Measurements from ENCODE around the gene UNC13B. TPM values are rescaled to one million over a fixed set of nuclear protein-coding genes. Genes with fewer than 3 reads are reported as not detected.
A peak's percentile ranks its signal among the peaks of the same experiment; 100 is the strongest.

UNC13B gene
- total RNA-seq, 1 donor: 25.3 TPM

DNA sequence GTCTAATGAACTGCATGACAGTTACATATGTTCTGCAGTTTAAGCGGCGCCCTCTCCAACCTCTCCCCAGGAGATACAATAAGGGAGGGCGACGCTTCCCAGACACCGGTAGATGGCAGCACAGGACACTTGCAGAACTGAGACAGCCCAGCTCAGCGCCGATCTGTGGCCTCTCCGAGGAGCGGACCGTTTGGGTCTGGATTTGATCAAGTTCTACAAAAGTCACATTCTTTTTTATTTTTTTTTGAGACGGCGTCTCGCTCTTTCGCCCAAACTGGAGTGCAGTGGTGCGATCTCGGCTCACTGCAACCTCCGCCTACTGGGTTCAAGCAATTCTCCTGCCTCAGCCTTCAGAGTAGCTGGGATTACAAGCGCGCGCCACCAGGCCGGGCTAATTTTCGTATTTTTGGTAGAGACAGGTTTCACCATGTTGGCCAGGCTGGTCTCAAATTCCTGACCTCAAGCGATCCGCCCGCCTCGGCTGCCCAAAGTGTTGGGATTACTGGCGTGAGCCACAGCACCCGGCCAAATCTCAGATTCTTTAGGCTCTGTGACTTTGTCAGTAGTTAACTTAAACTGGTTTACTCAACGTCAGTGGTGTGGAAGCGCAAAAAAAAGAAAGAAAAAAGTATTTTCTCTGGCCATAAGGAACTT is 44.8 kb upstream of the UNC13B start:
- Histone ChIP-seq H3K4me2 (ENCODE audit: insufficient read depth, low read length) (peak overlapping the region; percentile 89), H3K4me3 (ENCODE audit: insufficient read depth, low read length) (peak overlapping the region; percentile 90), H3K36me3 (ENCODE audit: insufficient read depth, low read length) (no peaks in the 10 kb centered on the region), H3K79me2 (ENCODE audit: insufficient read depth, low read length) (peaks cover 13% of the 10 kb centered on the region), H3K4me1 (ENCODE audit: insufficient read depth, low read length) (peaks cover 41% of the 10 kb centered on the region), H3K27me3 (ENCODE audit: insufficient read depth, low read length) (no peaks in the 10 kb centered on the region), H4K20me1 (ENCODE audit: insufficient read depth, low read length) (peaks cover 3% of the 10 kb centered on the region), H3K27ac (ENCODE audit: low read depth, low read length) (peak overlapping the region; percentile 91), H2AFZ (ENCODE audit: low read length) (peak overlapping the region; percentile 90), H3K9me3 (ENCODE audit: low read depth, low read length) (no peaks in the 10 kb centered on the region)
- DNase-seq (ENCODE audit: insufficient read length, low spot score, missing footprints): peak; percentile 92
- TF ChIP-seq, protein P1, sequence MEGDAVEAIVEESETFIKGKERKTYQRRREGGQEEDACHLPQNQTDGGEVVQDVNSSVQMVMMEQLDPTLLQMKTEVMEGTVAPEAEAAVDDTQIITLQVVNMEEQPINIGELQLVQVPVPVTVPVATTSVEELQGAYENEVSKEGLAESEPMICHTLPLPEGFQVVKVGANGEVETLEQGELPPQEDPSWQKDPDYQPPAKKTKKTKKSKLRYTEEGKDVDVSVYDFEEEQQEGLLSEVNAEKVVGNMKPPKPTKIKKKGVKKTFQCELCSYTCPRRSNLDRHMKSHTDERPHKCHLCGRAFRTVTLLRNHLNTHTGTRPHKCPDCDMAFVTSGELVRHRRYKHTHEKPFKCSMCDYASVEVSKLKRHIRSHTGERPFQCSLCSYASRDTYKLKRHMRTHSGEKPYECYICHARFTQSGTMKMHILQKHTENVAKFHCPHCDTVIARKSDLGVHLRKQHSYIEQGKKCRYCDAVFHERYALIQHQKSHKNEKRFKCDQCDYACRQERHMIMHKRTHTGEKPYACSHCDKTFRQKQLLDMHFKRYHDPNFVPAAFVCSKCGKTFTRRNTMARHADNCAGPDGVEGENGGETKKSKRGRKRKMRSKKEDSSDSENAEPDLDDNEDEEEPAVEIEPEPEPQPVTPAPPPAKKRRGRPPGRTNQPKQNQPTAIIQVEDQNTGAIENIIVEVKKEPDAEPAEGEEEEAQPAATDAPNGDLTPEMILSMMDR (IDR thresholded peaks at IDR 0.05; ENCODE audit: extremely low read depth, low read depth, low read length): peak; percentile 97

DNA sequence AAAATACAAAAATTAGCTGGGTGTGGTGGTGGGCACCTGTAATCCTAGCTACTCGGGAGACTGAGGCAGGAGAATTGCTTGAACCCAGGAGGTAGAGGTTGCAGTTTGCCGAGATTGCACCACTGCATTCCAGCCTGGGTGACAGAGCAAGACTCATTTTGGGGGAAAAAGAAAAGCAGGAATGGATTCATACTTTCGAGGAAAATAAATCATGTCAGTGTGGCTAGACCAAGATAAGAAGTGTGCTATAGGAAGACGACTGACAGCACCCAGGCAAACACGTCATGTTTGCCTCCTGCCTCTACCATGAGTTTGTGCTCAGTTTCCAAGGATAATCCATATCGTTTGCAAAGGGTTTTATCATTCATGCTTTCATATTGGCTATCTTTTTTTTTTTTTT is 26.9 kb upstream of the UNC13B start:
- Histone ChIP-seq H4K20me1 (ENCODE audit: insufficient read depth, low read length) (no peaks in the 10 kb centered on the region), H3K4me1 (ENCODE audit: insufficient read depth, low read length) (no peaks in the 10 kb centered on the region), H3K4me3 (ENCODE audit: insufficient read depth, low read length) (no peak overlapping the region), H3K9me3 (ENCODE audit: low read depth, low read length) (no peaks in the 10 kb centered on the region), H3K27me3 (ENCODE audit: insufficient read depth, low read length) (no peaks in the 10 kb centered on the region), H3K4me2 (ENCODE audit: insufficient read depth, low read length) (no peak overlapping the region), H3K36me3 (ENCODE audit: insufficient read depth, low read length) (no peaks in the 10 kb centered on the region), H3K27ac (ENCODE audit: low read depth, low read length) (no peak overlapping the region), H3K79me2 (ENCODE audit: insufficient read depth, low read length) (no peaks in the 10 kb centered on the region), H2AFZ (ENCODE audit: low read length) (no peak overlapping the region)
- DNase-seq (ENCODE audit: insufficient read length, low spot score, missing footprints): no peak
- TF ChIP-seq, protein P1 (IDR thresholded peaks at IDR 0.05; ENCODE audit: extremely low read depth, low read depth, low read length): no peak

DNA sequence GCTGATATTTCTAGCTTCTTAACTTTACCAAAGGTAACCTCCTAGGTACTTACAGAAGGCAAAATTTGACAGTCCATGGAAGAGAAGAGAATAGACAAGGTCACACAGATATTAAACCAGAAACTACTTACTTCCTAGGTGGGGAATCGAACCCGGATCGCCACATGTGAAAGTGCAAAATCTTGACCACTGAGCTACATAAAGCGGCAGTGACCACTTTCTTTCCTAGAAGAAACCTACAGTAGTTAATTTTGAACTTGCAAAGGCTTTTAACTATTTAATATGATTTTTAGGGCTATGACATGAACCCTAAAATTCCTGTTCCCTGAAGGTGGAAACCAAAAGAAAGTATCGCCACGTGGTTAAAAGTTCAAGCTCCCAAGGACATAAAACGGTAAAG is 25.8 kb upstream of the UNC13B start:
- H3K27me3 ChIP-seq (ENCODE audit: insufficient read depth, low read length): no peaks in the 10 kb centered on the region
- H3K79me2 ChIP-seq (ENCODE audit: insufficient read depth, low read length): no peaks in the 10 kb centered on the region
- no peak overlapping the region for H3K4me3 ChIP-seq (ENCODE audit: insufficient read depth, low read length)
- no peak for DNase-seq (ENCODE audit: insufficient read length, low spot score, missing footprints)
- H2AFZ ChIP-seq (ENCODE audit: low read length): no peak overlapping the region
- no peaks in the 10 kb centered on the region for H3K4me1 ChIP-seq (ENCODE audit: insufficient read depth, low read length)
- TF ChIP-seq, protein P1 (IDR thresholded peaks at IDR 0.05; ENCODE audit: extremely low read depth, low read depth, low read length): no peak
- no peaks in the 10 kb centered on the region for H3K9me3 ChIP-seq (ENCODE audit: low read depth, low read length)
- no peaks in the 10 kb centered on the region for H3K36me3 ChIP-seq (ENCODE audit: insufficient read depth, low read length)
- H4K20me1 ChIP-seq (ENCODE audit: insufficient read depth, low read length): no peaks in the 10 kb centered on the region
- H3K4me2 ChIP-seq (ENCODE audit: insufficient read depth, low read length): no peak overlapping the region
- H3K27ac ChIP-seq (ENCODE audit: low read depth, low read length): no peak overlapping the region

DNA sequence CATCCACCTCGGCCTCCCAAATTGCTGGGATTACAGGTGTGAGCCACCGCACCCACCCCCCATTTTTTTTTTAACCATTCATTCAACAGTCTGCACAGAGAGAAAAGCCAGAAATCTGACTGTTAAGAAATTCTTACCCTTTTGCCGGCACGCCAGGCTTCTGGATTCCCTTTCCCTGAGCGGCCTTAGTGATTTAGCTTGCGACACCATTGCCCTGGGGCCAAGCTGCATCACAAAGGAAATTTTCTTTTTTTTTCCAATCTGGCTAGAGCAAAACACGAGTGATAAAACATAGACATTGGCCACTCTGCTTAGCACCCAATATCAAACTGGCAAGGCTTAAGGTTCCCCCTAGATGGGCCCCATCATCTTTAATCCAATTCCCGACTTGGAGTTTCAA is 24.9 kb upstream of the UNC13B start:
- Histone ChIP-seq H3K36me3 (ENCODE audit: insufficient read depth, low read length) (no peaks in the 10 kb centered on the region), H4K20me1 (ENCODE audit: insufficient read depth, low read length) (no peaks in the 10 kb centered on the region), H3K4me2 (ENCODE audit: insufficient read depth, low read length) (no peak overlapping the region), H3K27me3 (ENCODE audit: insufficient read depth, low read length) (no peaks in the 10 kb centered on the region), H2AFZ (ENCODE audit: low read length) (no peak overlapping the region), H3K79me2 (ENCODE audit: insufficient read depth, low read length) (no peaks in the 10 kb centered on the region), H3K27ac (ENCODE audit: low read depth, low read length) (no peak overlapping the region), H3K4me3 (ENCODE audit: insufficient read depth, low read length) (no peak overlapping the region), H3K9me3 (ENCODE audit: low read depth, low read length) (no peaks in the 10 kb centered on the region), H3K4me1 (ENCODE audit: insufficient read depth, low read length) (no peaks in the 10 kb centered on the region)
- no peak for DNase-seq (ENCODE audit: insufficient read length, low spot score, missing footprints)
- TF ChIP-seq, protein P1 (IDR thresholded peaks at IDR 0.05; ENCODE audit: extremely low read depth, low read depth, low read length): no peak
